Measurements from ENCODE around the gene IL11RA.
A peak's percentile ranks its signal among the peaks of the same experiment; 100 is the strongest.

IL11RA gene

DNA sequence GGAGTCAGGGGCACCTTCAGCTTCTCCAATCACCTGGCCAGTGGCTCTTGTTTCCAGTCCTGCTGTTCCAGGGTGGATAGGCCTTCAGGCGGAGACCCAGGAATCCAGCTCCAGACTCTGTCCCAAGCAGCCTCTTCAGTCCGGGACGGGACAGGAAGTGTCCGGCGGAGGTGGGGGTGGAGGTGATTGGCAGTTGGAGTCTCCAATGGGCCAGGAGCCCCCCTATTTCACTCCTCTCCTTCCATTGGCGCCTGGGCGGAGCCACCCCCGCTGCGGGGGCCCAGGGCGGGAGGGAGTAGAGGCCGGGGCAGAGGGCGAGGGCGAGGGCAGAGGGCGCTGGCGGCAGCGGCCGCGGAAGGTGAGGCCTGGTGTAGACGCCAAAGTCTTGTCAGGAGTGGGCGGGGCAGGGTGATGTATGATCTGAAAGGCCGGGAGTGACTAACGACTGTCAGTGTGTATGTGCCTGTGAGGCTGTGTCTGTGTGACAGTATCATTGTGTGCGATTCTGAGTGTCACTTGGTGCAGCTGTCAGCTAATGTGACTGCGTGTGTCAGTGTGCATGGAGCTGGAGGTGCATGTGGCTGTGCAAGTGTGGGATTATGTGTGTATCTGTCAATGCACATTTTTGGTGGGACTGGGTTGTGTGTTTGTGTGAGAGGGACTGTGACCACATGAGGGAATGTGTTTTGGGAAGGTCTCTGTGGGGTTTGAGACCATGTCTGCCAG lies at the start of gene IL11RA:
TSS of gene IL11RA (plus strand) at position 310 of the 726 bp plus-strand sequence. CDS start 3,033 bp downstream, outside the sequence.
- DNase-seq (ENCODE audit: extremely low spot score, insufficient read length, low read depth) (no peak), FAIRE-seq (no peak)

DNA sequence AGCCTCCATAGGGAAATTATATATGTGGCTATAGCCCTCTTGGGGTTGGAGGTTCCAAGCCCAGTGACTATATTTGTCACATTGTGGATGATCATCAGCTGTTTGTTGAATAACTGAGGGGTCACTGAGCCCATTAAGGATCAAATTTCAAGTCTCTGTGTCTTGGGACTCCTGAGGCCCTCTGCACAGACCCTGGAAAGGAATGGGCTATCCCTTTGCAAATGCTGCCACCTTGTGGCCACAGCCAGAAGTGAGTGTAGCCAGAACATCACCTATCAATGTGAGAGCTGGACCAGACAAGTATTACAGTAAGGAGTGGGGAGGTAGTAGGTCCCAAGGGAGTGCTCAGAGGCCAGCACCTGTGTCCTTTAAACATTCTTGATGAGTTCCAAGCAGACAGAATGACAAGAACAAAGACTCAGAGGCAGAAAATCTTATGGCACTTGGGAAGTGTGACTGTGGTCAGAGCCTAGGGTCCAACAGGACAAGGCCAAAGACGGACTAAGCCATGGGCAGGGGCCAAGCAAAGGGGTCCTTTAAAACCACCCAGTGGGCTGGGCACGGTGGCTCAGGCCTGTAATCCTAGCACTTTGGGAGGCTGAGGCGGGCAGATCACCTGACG lies 48.3 kb upstream of the IL11RA start:
- DNase-seq (ENCODE audit: extremely low spot score, insufficient read length, low read depth) (peak; percentile 60), FAIRE-seq (peak; percentile 93)

DNA sequence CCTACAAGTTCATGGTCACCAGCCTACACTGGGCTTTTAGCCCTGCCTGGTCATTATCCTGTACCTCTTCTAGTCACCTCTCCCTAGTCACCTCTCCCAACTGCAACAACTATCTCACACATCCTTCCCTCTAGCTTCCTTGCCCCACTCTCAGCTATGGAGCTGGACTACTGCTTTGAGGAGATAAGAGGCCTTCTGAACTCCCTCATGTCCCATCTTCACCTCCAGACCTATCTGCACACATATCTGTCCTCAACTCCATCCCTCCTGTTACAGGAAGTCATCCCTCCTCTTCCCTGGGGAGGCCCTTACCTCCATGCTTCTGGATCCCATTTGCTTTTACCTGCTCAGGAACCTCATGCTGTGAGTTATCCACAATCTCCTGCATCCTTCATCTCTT lies 45.8 kb upstream of the IL11RA start:
- DNase-seq (ENCODE audit: extremely low spot score, insufficient read length, low read depth): no peak
- FAIRE-seq: no peak

DNA sequence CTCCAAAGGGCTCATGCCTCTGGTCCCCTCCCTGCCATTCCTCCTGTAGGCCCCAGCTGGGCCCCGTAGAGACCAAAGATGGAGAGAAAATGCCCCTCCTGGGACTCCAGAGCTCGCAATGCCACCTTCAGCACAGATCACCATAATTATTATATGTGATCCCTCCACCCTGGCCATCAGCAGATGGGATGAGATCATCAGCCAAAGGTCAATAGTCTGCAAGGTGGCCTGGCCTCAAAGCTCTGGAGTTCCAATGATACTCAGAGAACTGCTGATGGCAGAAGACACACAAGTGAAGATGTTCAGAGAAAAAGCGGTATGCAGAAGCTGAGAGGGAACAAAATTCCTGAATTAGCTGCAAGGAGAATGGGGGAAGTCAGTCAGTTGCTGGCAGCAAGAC lies 45.1 kb upstream of the IL11RA start:
- no peak for FAIRE-seq
- DNase-seq (ENCODE audit: extremely low spot score, insufficient read length, low read depth): no peak

DNA sequence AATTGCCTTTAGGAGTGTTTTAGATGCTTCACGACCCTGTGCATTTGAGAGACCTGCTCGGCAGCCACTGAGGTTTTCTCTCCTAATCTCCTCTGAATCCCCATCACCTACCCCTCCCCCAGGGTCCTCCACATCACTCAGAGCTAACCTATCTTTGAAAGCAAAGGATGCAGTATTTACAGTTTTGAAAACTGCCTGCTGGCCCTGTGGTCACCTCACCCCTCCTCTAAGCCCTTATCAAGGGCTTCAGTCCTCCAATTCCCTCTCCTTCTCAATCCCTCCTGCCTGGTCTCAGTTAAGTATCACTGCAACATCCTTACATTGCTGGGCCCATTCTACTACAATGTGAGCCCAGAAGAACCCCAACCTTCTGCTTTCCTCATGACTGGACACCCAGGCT lies 44.7 kb upstream of the IL11RA start:
- FAIRE-seq: no peak
- DNase-seq (ENCODE audit: extremely low spot score, insufficient read length, low read depth): no peak

DNA sequence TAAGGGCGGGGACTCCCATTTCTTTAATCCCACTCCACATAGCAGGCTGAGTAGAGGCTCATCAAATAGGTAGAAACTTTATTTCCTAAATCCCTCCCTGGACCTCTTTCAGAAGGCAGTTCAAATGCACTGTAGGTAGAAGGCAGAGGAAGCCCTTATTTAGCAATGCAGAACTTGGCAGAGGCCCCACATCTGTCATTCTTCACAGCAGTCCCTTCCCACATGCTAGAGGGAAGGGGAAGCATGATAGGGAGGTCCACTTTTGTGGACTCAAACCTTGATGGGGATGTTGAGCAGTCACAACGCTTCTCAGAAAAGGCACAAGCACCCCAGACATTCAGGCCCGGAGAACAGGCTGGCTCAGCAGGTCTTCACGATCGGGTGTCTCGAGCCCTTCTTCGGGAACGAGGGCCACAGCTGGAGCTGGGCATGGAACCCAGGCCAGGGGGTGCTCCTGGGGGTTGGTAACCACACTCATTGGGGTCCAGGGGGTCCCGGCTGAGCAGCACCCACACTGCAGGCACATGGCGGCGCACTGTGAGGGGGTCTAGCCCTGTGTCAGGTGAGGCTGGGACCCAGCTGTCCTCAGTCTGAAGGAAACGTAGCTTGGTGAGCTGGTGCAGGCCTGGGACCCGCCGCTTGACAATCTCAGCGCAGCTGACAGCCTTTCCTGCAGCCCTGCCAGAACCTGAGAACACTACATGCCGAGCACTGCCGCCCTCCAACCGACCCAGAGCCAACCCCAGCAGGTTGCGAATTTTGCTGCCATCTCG lies 41.4 kb upstream of the IL11RA start:
- DNase-seq (ENCODE audit: extremely low spot score, insufficient read length, low read depth): no peak

DNA sequence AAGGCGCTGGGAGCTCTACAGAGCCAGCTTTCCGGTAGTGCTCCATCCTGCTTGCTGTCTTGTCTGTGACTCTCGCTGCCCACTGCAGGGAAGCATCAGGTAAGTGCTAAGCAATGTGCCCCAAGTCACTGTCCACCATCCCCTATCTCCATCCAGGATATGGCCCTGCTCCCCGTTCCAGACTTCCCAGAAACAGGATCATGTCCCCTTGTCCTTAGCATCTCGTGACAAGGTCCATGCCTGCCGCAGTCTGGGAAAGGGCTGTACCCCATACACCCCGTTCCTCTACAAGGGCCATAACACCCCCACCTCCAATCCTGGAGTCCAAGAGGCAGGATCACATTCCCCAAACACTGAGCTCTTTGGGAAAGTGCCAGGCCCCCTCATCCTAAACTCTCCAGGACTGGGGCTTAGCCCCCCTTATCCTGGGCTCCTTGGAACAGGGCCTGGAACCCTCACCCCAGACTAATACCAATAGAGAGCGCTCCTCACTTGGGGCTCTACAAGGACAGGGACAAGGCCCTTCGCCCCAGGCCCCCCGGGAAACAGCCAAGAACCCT lies 40.7 kb upstream of the IL11RA start:
- DNase-seq (ENCODE audit: extremely low spot score, insufficient read length, low read depth) (no peak), FAIRE-seq (no peak)

More for the DNA sequence above, 41.4 kb upstream of the IL11RA start:
- FAIRE-seq: no peak

DNA sequence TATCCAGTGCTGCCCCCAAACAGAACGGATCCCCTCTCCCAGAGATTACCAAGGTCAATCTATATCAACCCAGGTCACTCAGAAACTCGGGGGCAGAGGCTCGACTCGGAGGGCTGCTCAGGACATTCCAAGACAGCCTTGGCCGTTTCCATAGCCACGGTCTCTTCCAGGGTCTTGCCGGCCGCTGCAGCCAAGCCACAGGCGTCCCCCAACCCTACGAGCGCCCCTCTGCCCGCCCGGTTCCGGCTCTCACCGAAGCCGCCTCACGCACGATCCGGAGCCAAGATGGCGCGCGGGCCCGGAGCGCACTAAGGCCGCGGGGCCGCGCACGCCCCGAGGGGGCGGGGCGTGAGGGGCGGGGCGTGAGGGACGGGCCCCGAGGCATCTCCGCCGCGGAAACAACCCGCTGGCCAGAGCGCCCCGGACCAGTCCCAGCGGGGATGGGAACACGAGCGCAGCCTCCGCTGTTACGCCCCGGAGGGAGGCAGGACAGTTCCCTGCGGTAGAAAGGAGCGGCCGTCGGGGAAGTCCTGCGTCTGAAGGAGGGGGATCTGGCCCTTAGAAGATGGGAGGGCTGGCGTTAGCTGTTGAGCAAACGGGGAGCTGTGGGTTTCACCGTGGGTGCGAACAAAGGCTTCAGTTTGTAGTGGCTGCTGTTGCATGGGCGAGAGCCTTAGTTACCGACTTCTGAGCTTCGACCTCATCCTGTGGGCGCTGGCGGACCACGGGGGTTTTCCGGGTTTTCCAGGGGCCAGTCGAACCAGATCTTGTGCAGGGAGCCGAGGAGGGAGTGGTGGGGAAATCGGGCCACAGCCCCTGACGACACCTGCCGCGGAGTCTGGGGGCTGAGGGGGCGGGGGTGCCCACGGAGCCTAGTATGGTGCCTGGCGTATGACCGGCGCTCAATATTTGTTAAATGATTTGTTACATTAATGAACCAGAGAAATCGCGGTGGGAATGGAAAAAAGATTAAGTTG lies 39.9 kb upstream of the IL11RA start, which contains the start of gene RPP25L:
TSS of gene RPP25L (minus strand) at position 287 of the 977 bp plus-strand sequence. CDS start 801 bp downstream, outside the sequence.
- peak; percentile 82 for FAIRE-seq
- DNase-seq (ENCODE audit: extremely low spot score, insufficient read length, low read depth): peak; percentile 91

DNA sequence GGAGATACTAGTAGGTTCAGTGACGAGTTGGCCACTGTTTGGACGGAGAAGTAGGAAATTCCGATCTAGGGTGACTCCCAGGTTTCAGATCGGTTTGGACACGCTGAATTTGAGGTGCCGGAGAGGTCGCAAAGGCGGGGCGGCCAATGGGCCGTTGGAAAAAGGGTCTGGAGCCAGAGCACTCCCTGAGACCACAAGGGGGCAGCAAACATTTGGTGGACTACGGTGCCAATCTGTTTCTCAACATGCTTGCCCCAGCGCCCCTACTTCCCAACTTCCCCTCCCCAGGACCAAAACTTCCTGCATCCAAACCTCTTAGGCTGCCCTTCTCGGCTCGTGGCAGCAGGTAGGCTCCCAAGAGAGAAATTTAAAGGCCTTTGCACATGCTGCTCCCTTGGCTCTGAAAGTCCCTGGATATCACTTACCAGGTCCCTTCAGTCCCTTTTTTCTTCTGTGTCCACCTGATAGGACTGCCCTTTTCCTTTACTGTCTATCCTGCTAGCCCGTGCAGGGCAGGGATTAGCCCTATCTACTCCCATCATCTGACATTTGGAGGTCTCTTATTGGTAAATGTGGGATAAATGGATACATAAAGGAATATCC lies 39.1 kb upstream of the IL11RA start:
- peak; percentile 76 for FAIRE-seq
- no peak for DNase-seq (ENCODE audit: extremely low spot score, insufficient read length, low read depth)

DNA sequence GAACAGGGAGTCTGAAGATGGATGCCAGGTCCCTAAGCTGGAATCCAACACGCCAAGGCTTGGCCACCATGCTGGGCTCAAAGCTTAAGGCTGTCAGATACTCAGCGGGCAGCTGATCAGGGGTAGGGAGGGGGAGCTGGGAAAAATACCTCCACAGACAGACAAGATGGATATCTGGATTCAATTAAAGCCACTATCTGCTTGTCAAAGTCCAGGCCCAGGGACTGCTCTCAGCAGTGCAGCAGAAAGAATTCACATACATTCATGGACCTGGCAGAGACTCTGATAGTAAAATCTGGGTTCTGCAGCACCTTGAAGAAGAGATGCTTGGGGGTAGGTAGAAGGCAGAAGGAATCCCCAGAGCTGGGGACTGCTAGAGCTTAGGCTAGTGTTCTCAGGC lies 36.9 kb upstream of the IL11RA start:
- DNase-seq (ENCODE audit: extremely low spot score, insufficient read length, low read depth) (no peak), FAIRE-seq (no peak)

DNA sequence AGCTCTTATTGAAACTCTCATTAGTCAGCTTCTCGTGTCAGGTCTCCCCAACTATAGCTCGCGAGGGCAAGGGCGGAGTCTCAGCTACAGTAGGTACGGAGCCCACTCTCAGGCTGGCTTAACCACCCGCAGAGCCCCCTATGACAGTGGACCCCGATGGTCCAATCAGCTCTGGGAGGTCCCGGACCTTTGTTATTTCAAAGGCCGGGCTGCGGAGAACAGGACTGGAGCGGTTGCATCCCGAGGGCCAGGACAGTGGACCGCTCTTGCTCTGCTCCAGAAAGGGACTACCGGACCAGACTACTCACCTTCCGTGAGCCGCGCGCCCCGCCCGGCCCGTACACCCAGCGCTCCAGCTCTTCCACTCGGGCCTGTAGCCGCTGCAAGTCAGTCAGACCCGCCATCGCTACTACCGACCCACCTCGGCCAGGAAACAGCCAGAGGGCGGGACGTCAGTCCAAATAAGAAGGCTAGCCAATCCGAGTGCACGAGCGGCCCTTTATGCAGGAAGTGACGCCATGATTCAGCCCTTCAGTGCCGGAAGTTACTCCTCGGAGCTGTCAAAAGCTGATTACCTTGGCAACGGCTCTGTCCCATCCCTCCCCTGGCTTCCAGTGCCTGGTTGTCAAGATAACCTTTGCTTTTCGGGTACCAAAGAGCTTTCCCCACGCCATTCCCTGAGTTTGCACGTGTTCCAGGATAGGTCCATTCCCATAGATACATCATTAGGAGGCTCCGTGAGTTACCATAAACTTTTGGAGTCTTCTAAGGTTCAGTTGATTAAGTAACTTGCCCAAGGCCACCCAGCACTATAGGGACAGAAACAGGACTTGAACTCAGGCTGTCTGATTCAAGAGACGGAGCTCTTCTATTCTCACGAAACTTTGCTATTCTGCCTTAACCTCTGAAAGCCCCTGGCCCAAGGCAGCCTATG lies 31.7 kb upstream of the IL11RA start, which contains the start of gene DCTN3:
TSS of gene DCTN3 (minus strand) at position 435 of the 934 bp plus-strand sequence. CDS start at position 404, 31 bp downstream.
- DNase-seq (ENCODE audit: extremely low spot score, insufficient read length, low read depth) (peak; percentile 98), FAIRE-seq (peak; percentile 100)

DNA sequence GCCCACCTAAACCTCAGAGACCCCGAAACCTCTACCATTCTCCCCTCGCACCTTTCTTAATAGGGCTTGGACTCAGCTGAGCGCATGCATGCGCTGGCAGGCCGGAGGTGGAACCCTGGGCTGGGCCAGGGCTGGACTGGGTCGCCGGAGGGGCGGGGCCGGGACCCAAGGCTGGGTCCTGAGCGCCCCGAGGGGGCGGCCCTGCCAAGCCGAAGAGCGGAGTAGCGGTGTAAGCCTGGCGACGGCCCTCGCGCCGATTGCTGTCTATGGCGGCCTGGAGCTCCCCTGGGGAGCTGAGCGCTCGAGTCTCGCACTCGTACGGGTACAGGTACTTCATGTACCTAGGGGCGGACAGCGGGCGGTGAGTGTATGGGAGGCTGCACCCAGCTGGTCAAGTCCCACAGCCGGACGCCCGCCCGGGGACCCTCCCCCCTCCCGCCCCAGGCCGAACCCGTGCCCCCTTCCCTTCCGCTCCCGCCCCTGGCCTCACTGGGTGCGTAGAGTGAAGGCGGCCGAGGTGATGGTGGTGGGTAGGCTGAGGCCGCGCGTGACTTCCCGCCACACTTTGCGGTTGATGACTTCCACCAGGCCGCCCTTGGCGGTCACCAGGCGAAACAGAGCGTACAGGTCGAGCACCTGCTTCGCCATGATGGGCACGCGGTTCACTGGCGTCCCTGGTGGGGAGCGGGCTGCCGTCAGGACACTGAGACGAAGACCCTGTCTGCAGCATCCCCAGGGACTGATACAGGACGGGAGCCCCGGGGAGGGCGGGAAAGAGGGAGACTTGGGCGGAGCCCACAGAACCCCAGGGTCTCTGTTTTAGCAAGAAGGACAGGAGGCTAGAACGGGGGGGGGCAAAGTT lies 28.4 kb upstream of the IL11RA start:
- no peak for FAIRE-seq
- DNase-seq (ENCODE audit: extremely low spot score, insufficient read length, low read depth): no peak

DNA sequence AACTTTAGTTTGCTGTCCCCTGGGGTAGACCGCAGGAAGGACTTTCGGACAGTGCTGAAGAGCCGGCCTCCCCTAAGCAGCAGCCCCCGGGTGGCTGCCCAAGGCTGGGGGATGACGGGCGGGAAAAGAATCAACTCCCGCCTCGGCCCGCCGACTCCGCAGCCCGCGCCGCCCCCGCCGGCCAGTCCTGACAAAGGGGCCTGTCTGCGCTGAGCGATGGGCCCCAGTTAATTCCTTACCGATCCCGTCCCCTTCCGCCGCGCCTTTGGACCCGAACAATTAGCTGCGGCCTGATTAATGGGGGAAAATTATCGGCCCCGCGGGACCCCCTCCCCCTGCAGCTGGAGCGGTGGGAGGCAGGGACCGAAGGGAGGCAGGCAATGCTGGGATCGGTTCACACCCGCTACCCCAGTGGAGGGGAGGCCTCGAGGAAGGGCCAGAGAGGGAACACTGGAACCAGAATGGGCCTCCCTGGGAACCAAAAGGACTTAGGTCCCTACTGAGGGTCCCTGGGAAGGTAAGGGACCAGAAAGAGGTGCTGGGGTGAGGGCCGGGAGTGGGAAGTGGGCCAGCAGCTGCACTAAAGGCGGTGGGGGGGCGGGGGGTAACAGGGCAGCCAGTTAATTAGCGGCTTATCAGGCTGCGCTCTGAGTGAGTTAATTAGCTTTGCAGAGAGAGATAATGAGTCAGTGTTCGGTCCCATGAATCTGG lies 27.4 kb upstream of the IL11RA start:
- FAIRE-seq (no peak), DNase-seq (ENCODE audit: extremely low spot score, insufficient read length, low read depth) (no peak)

DNA sequence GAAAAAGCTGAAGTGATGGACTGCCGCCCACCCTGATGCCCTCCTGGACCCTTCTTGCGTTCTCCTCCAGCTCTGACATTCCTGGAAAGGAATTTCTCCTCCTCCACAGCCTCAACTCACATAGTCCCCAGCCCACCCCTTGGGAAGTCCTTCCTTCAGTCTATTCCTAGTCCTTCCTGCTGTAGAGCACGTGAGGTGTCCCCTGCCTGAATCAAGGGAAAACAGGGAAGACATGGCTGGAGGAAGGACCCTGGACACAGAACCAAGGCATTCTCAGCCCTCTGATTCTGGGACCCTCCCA lies 26.8 kb upstream of the IL11RA start:
- DNase-seq (ENCODE audit: extremely low spot score, insufficient read length, low read depth) (no peak), FAIRE-seq (no peak)

DNA sequence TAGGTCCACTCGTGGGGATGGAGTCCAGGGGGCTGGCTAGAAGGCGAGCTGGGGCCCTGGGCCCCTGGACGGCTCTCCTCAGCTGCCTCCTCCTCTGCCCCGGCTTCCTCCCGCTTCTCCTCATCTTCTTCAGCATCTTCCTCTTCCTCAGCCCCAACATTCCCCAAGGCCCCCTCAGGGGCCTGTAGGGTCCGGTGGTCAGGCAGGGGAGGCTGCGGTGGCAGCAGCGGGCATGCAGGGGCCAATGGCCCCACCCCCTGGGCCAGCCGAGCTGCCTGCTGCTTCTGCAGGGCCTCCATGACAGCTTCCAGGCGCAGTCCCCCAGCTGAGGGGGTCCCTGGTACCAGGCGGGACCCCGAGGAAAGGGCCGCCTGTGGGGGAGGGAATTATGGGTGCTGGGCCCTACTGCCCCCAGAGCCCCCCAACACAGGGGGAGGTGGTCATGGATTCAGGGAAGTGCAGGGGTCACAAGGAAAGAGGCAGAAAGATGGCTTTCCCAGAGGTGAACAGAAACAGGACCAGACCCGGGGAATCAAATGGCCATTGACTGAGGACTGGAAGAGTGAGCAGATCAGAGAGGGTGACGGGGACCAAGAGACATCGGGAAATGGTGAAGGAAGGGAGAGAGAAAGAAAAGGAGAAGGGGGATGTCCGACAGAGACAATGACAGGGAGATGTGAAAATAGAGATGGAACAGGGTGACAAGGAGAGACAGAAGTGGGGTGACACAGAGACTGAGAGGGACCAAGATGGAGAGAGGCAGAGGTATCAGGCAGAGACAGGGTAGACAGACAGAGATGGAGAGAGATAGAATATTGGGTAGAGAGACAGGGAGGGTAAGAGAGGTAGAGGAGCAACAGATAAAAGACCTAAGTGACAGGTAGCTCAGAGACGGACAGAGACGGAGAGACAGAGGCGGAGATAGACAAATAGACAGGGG lies 24.0 kb upstream of the IL11RA start:
- FAIRE-seq (no peak), DNase-seq (ENCODE audit: extremely low spot score, insufficient read length, low read depth) (no peak)
